GF-D8 (cell line): ENCODE results near the gene ITPR1.
A peak's percentile ranks its signal among the peaks of the same experiment; 100 is the strongest.

Experiments used
- DNase-seq: peaks from one replicate; lab custom pipeline; 2025; lab: John Stamatoyannopoulos, UW

Gene ITPR1

GRCh38 chr3:4855676-4856075 is 362.5 kb downstream of the ITPR1 start:
- DNase-seq, result no peak

GRCh38 chr3:4856136-4856535 is 363.0 kb downstream of the ITPR1 start:
- no peak for DNase-seq

- DNase-seq, result no peak
These were observed 363.4 kb downstream of the ITPR1 start for GRCh38 chr3:4856564-4856963.

- DNase-seq, result no peak
These were observed 363.8 kb downstream of the ITPR1 start for GRCh38 chr3:4856986-4857385.

- DNase-seq, result no peak
These were observed 366.6 kb downstream of the ITPR1 start for GRCh38 chr3:4859788-4860187.

- no peak for DNase-seq
These were observed 369.8 kb downstream of the ITPR1 start for GRCh38 chr3:4862973-4863372.

- DNase-seq, result no peak
These were observed 371.4 kb downstream of the ITPR1 start for GRCh38 chr3:4864503-4864902.

- no peak for DNase-seq
These were observed 372.6 kb downstream of the ITPR1 start for GRCh38 chr3:4865714-4866113.

GRCh38 chr3:4866866-4867265 is 373.7 kb downstream of the ITPR1 start:
- no peak for DNase-seq

- DNase-seq, result no peak
These were observed 384.1 kb downstream of the ITPR1 start for GRCh38 chr3:4877173-4877787.

GRCh38 chr3:4880850-4881249 is 387.7 kb downstream of the ITPR1 start:
- no peak for DNase-seq

- DNase-seq, result no peak
These were observed 389.4 kb downstream of the ITPR1 start for GRCh38 chr3:4882548-4882947.

- DNase-seq, result no peak
These were observed 389.9 kb downstream of the ITPR1 start for GRCh38 chr3:4883011-4883410.

- no peak for DNase-seq
These were observed 391.7 kb downstream of the ITPR1 start for GRCh38 chr3:4884888-4885287.

- DNase-seq, result no peak
These were observed 392.2 kb downstream of the ITPR1 start for GRCh38 chr3:4885316-4885715.

GRCh38 chr3:4886448-4886847 is 393.3 kb downstream of the ITPR1 start:
- no peak for DNase-seq

- DNase-seq, result no peak
These were observed 394.0 kb downstream of the ITPR1 start for GRCh38 chr3:4887177-4887576.

GRCh38 chr3:4888913-4889846 is 396.0 kb downstream of the ITPR1 start:
- peak; percentile 23 for DNase-seq

GRCh38 chr3:4889896-4890295 is 396.7 kb downstream of the ITPR1 start:
- DNase-seq, result no peak

GRCh38 chr3:4894891-4895530 is 401.9 kb downstream of the ITPR1 start:
- no peak for DNase-seq

GRCh38 chr3:4895838-4896237 is 402.7 kb downstream of the ITPR1 start:
- DNase-seq, result no peak
